SH-SY5Y (cell line): Measurements from ENCODE around the gene METTL8.

Experiments
- GATA2 ChIP-seq: IDR thresholded peaks from 2 replicates; pipeline ENCODE4 v1.6.1; 2011; ENCODE audit warnings: mild to moderate bottlenecking, low read depth, low read length
- GATA3 ChIP-seq: IDR thresholded peaks from 2 replicates; pipeline ENCODE4 v1.6.1; 2011; ENCODE audit warnings: low read depth, mild to moderate bottlenecking, low read length, moderate library complexity

The METTL8 gene

GRCh38 chr2:171391532-171391931 is 42.3 kb downstream of the METTL8 start:
- no peak for TF ChIP-seq GATA2
- TF ChIP-seq GATA3 = no peak

- TF ChIP-seq GATA2 (no peak), GATA3 (no peak)
These were observed 42.8 kb downstream of the METTL8 start for GRCh38 chr2:171390941-171391516.

- TF ChIP-seq GATA2 (no peak), GATA3 (no peak)
These were observed 44.0 kb downstream of the METTL8 start for GRCh38 chr2:171389780-171390179.

GRCh38 chr2:171389325-171389724 is 44.5 kb downstream of the METTL8 start:
- TF ChIP-seq GATA3 (no peak), GATA2 (no peak)

- TF ChIP-seq GATA3 (no peak), GATA2 (no peak)
These were observed 46.7 kb downstream of the METTL8 start for GRCh38 chr2:171387052-171387451.

GRCh38 chr2:171386627-171387026 is 47.2 kb downstream of the METTL8 start:
- TF ChIP-seq GATA2 (no peak), GATA3 (no peak)

- no peak for TF ChIP-seq GATA2
- TF ChIP-seq GATA3 = no peak
These were observed 50.7 kb downstream of the METTL8 start for GRCh38 chr2:171383134-171383533.

- no peak for TF ChIP-seq GATA2
- TF ChIP-seq GATA3 = no peak
These were observed 66.1 kb downstream of the METTL8 start for GRCh38 chr2:171367692-171368091.

GRCh38 chr2:171365778-171366177 is 68.0 kb downstream of the METTL8 start:
- TF ChIP-seq GATA3 (no peak), GATA2 (no peak)

- TF ChIP-seq GATA3 = no peak
These were observed 68.6 kb downstream of the METTL8 start for GRCh38 chr2:171365232-171365631.

GRCh38 chr2:171362396-171362795 is 71.4 kb downstream of the METTL8 start:
- TF ChIP-seq GATA3 = no peak
- TF ChIP-seq GATA2 = no peak

- TF ChIP-seq GATA3 = no peak
- TF ChIP-seq GATA2 = no peak
These were observed 72.9 kb downstream of the METTL8 start for GRCh38 chr2:171360905-171361304.

GRCh38 chr2:171348056-171348455 is 85.7 kb downstream of the METTL8 start:
- TF ChIP-seq GATA3 (no peak), GATA2 (no peak)

GRCh38 chr2:171347591-171348032 is 86.2 kb downstream of the METTL8 start:
- TF ChIP-seq GATA3 = no peak
- no peak for TF ChIP-seq GATA2

GRCh38 chr2:171346723-171347557 is 86.8 kb downstream of the METTL8 start:
- TF ChIP-seq GATA3 = no peak
- TF ChIP-seq GATA2 = no peak
